Stimulated activated CD4-positive, alpha-beta T cell treated with anti-CD3 and anti-CD28 coated beads, Interleukin-2, amount 100 ng/mL, for 4 hours (primary cell): ENCODE measurements around the gene NOXO1.
"Not testable (repeated sequence)": the region's sequence is repeated elsewhere in the genome, so short reads cannot be mapped to it uniquely, and the experiment has no call there.

Experiments
- DNase-seq: peaks from one replicate; pipeline ENCODE4 v3.0.0-alpha.2; 2020; ENCODE audit warnings: low read depth

The NOXO1 gene

DNA sequence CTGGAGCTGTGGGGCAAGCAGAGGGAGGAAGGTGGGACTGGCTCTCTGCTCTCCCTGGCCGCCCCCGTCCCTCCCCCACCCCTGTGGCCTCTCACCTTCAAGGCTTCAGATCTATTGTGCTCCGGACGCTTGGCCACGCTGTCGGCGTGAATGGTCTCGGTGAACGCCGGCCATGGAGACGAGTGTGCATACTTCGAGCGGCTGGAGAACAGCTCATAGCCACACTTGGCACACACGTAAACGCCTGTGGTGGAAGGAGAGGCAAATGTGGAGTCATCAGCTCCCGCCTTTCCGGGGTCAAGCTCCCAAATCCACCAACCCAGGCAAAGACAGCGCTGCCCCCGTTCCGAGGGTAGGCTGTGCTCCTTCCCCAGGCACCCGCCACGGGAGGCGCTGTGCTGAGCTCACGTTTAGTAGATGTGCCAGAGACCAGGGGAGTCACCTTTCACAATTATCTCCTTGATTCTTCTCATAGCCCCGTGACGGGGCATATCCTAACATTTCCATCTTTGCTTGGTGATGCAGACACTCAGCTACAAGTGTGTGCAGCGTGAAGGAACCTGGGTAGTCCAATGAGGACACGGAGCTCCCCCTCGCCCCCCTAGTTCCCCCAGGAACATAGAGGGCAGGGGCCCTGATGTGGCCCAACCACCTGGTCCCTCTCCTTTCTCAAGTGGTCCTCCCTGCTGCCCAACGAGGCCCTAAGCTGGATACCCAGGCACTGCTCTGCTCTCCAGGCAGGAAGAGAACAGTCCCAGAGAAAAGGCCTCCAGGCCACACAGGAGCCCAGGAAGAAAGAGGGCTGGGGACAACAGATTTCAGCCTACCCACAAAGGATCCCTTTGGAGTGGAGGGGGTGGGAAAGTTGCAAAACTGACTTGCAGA lies 39.9 kb downstream of the NOXO1 start:
- DNase-seq: no peak

DNA sequence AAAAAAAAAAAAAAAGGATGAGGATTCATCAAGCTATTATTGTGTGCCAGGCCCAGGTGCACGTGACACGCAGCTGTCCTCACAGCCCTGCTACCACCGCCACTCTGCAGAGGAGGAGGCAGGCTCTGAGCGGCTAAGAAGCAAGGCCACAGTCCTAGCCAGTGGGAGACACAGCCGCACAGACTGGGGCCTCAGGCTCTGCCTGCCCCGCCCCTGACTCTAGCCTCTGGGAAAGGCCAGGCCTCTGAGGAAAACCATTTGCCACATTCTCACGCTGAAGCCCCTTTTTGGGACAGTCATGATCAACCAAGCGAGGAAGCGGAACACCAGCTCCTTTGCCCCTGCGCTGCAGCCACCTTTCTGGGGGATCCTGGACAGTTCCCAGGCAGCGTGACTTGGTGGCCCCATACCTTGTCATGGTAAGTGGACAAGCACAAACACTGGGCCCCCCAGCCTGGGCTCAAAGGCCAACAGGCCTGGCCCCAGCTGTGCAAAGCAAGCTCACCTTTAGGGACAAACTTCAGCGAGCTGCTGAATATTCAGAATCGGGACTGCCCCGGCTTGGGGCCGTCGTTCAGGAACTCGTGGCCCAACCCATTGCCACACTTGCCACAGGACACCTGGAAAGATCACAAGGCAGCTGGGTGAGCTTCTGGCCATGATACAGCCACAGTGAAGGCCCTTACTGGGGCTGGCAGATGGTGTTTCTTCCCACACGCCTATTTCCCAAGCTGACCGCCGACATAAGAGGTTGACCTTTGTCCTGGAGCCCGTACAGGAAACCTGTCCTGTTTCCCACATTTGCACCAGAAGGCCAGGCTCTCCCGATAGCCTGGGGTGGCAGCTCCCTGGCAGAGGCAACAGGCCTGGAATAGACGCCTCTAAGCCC lies 40.8 kb downstream of the NOXO1 start:
- DNase-seq: no peak

GRCh38 chr16:1939833-1940232 lies 41.4 kb downstream of the NOXO1 start:
- not testable (repeated sequence) for DNase-seq

DNA sequence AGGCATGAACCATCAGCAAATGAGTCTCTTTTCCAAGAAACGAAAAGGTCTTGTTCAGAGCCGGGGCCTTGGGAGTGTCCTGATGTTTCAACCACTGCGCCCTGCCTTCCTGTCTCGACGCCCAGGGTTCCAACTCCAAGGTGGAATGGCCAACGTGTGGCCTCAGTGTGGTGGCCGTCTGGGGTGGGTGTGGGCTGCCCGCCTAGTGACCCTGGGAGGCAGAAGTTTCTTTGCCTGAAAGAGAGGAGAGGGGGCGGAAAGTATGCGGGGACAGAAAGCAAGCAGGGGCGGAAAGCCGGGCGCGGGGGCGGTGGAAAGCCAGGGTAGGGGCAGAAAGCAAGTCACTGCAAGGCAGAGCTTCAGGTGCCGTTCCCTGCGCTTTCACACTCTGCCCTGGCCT lies 42.4 kb downstream of the NOXO1 start:
- DNase-seq: no peak

DNA sequence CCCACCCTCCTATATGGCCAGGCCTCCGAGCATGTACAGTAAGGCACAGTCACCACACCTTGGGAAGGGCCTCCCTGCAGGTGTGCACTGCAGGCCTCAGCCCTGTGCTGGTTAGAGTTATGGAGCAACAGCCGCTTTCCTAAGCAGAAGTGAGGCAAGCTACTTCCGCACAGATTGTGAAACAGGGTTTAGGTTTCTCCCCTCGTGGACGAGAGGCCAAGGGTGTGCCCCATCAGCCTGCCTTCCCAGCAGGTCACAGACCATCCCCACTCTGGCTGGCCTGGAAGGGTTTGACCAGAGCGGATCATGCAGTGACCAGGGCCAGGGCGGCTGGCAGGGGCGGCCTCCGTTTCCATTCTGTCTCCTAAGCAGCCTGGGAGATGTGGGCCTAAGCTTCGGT lies 43.0 kb downstream of the NOXO1 start:
- no peak for DNase-seq

DNA sequence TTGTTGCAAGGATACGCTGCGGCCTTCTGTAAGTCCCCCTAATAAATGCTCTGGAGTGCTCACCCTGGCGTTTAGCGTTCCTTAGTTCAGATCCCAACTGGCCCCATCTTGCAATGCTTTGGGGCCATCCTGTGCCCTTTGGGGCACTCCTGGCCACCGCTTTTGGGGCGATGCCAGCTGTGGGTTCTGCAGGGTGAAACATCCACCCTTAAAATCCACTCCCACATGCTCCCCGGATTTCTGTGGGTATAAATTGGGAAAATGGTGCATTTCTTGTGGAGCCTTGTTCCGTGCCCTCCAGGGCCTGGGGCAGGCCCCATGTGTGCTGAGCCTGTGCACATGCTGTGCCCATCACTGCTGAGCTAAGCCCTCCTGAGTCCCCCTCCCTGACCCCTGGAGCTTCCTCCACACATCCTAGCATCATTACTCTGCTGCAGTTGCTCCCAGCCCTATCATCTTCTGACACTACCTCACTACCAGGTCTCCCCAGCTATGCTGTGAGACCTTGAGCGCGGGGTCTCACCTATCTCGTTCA lies 44.3 kb downstream of the NOXO1 start:
- no peak for DNase-seq

- DNase-seq: no peak
Observed at GRCh38 chr16:1933097-1933661, 48.1 kb downstream of the NOXO1 start.

DNA sequence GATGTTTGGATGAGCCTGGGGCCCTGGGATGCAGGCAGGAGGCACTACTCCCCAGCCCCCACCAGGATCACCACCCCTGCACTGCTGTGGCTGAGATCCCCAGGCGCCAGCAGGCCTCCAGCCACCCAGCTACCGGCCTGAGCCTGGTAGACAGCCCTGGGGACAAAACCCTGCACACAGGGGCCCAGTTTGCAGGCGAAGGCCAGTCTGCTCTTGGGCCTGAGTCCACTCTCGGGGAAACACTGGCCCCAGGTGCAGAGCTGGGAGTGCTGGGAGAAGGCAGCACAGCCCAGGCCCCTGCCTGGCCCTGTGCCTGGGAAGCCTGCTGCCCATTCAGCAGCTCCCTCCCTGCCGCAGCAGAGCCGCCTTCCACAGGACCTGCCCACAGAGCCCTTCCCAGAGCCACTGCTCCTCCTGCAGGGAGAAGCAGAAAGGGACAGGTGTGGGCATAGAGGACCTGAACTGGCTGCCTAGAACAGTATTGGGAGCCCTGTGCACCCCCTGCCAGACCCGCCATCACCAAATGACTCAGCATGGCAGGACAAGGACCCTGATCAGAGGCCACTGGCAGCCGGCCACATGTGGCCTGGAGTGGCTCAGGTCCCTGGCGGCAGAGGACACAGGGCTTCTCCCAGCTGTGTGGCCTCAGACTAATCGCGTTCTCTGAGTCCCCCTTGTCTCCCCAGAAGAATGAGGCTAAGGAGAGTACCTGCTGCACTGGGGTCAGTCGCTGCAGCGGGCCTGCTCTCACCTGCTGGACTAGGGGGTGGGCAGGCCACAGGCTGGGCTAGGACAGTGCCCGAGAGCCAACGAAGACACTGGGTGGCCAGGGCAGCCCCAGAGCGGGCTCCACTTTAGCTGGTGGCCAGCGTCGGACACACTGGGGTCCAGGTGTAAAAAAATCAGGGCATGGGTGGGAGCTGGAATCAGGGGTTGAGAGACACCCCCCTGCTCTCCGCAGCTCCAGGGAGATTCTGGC lies 48.9 kb downstream of the NOXO1 start:
- DNase-seq: no peak

- DNase-seq: no peak
Observed at GRCh38 chr16:1930338-1930720, 50.9 kb downstream of the NOXO1 start.

DNA sequence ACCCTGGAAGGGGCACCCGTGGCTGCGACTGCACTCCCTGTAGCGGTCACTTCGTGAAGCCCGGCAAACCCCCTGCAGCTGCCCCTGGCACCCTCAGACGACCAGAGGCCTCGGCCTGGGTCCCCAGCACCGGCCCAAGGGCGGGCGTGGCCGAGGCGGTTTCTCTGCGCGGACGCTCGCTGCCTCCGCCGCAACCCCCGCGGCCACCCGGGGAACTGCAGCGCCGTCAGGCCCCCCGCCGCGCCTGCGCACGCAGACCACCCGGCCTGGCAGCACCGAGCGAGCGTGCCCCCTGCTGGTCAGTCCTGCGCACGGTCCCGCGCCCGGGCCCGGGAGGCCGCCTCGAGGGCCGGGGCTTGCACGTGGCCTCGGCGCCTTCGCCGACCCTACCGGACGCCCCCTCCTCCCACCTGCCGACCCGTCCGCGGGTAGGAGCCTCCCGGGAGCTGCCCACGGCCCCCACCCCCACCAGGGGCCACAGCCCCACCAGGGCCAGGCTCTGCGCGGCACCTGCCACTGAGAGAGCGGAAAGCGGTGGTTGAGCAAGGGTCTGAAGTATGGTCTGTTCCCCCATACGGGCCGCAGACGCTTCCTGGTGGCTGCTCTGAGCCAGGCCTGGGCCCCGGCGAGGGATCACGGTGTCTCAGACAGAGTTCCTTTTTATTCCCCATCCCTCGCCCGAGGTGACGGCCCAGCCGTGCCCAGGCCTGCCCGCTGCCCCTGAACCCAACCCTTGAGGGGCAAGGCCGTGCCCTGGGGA lies 51.5 kb downstream of the NOXO1 start:
- DNase-seq: peak; percentile 85

GRCh38 chr16:1929105-1929504 lies 52.2 kb downstream of the NOXO1 start:
- no peak for DNase-seq
